ENCODE results near the gene TLE7.

TLE7 gene

GRCh38 chr16:71407731-71408130, 34.1 kb downstream of the TLE7 start:
- no peak overlapping the region for H3K27ac ChIP-seq
- no peak for TF ChIP-seq ZFX (IDR thresholded peaks at IDR 0.05; ENCODE audit: borderline replicate concordance)
- TF ChIP-seq CTCF (IDR thresholded peaks at IDR 0.05) = no peak

GRCh38 chr16:71406724-71407123, 35.1 kb downstream of the TLE7 start:
- TF ChIP-seq CTCF (IDR thresholded peaks at IDR 0.05) (no peak), ZFX (IDR thresholded peaks at IDR 0.05; ENCODE audit: borderline replicate concordance) (no peak)
- H3K27ac ChIP-seq = no peak overlapping the region

- no peak for TF ChIP-seq CTCF (IDR thresholded peaks at IDR 0.05)
- no peak for TF ChIP-seq ZFX (IDR thresholded peaks at IDR 0.05; ENCODE audit: borderline replicate concordance)
- H3K27ac ChIP-seq = no peak overlapping the region
Observed at GRCh38 chr16:71406316-71406715, 35.5 kb downstream of the TLE7 start.

GRCh38 chr16:71404364-71404763, 37.5 kb downstream of the TLE7 start:
- TF ChIP-seq CTCF (IDR thresholded peaks at IDR 0.05) (no peak), ZFX (IDR thresholded peaks at IDR 0.05; ENCODE audit: borderline replicate concordance) (no peak)
- H3K27ac ChIP-seq = no peak overlapping the region

GRCh38 chr16:71402674-71403073, 39.2 kb downstream of the TLE7 start:
- TF ChIP-seq CTCF (IDR thresholded peaks at IDR 0.05) (no peak), ZFX (IDR thresholded peaks at IDR 0.05; ENCODE audit: borderline replicate concordance) (no peak)
- no peak overlapping the region for H3K27ac ChIP-seq

- no peak overlapping the region for H3K27ac ChIP-seq
Observed at GRCh38 chr16:71402007-71402406, 39.8 kb downstream of the TLE7 start.

More at GRCh38 chr16:71402007-71402406, 39.8 kb downstream of the TLE7 start:
- TF ChIP-seq CTCF (IDR thresholded peaks at IDR 0.05) = no peak
- TF ChIP-seq ZFX (IDR thresholded peaks at IDR 0.05; ENCODE audit: borderline replicate concordance) = no peak

Measured in 22Rv1 (cell line).